ENCODE measurements around the gene SP3.

DNA sequence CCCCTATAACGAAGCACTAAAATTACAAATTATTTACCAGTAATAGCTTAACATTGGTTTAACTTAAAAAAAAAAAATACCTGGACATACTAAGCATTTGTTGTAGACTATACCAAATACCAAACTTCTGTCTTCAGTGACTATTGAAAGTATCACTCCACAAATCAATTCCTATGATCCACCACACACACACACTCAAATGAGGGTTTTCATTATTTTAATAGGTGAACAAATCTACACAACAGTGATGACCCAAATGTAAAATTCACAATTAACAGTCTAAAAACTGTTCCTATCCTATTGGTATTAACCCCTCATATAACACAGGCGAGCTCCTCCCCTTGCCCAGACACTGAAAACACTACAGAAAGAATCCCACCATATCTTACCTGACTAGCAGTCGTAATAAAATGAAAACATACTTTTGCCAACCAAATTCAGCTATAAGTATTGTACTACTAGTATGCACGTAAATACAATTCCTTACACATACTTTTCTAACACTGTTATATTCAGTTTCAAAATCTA is 2.5 kb downstream of the SP3 start:
- TF ChIP-seq POLR2A (IDR thresholded peaks at IDR 0.05; ENCODE audit: low read depth, low read length) (no peak), POLR2AphosphoS5 (IDR thresholded peaks at IDR 0.05; ENCODE audit: low read depth, low read length) (no peak), TAF1 (IDR thresholded peaks at IDR 0.05; ENCODE audit: low read depth, low read length) (no peak), SPI1 (IDR thresholded peaks at IDR 0.05; ENCODE audit: low read depth, low read length) (no peak), POU2F2 (IDR thresholded peaks at IDR 0.05; ENCODE audit: low read depth, low read length) (no peak)
